Choroid plexus epithelial cell (primary cell): ENCODE measurements around the gene IRF9.
A peak's percentile ranks its signal among the peaks of the same experiment; 100 is the strongest.

ENCODE experiments used
- DNase-seq: peaks from one replicate; pipeline ENCODE4 v3.0.0-alpha.2; 2010; ENCODE audit warnings: low read depth
- H3K4me3 ChIP-seq: 2 replicates; pipeline ENCODE4 v1.5.1; 2011; ENCODE audit warnings: low read depth, mild to moderate bottlenecking, control low read depth, low read length, moderate library complexity
- CTCF ChIP-seq: conservative IDR thresholded peaks from 2 replicates; pipeline ENCODE4 v1.5.1; 2011; ENCODE audit warnings: low read depth, mild to moderate bottlenecking, control low read depth, inconsistent platforms, low read length, moderate library complexity

Gene IRF9

GRCh38 chr14:24184104-24184970, 23.3 kb downstream of the IRF9 start:
- no peak overlapping the region for H3K4me3 ChIP-seq
- DNase-seq, result no peak
- TF ChIP-seq CTCF, result no peak

GRCh38 chr14:24185026-24185425, 24.0 kb downstream of the IRF9 start:
- no peak overlapping the region for H3K4me3 ChIP-seq
- DNase-seq, result no peak
- TF ChIP-seq CTCF, result no peak

GRCh38 chr14:24185741-24186140, 24.7 kb downstream of the IRF9 start:
- TF ChIP-seq CTCF, result no peak
- H3K4me3 ChIP-seq, result no peak overlapping the region
- no peak for DNase-seq

- TF ChIP-seq CTCF, result no peak
- no peak for DNase-seq
- no peak overlapping the region for H3K4me3 ChIP-seq
Observed at GRCh38 chr14:24186831-24187538, 25.9 kb downstream of the IRF9 start.

- DNase-seq, result no peak
- no peak for TF ChIP-seq CTCF
- peak overlapping the region; percentile 81 for H3K4me3 ChIP-seq
Observed at GRCh38 chr14:24187539-24187915, 26.5 kb downstream of the IRF9 start.

- peak within 1 kb of the TSS; percentile 81 for H3K4me3 ChIP-seq
- DNase-seq, result peak; percentile 99
- TF ChIP-seq CTCF, result no peak
Observed at GRCh38 chr14:24188251-24189058, 27.4 kb downstream of the IRF9 start, which contains the start of gene IPO4. IPO4 (minus strand) TSS chr14:24188816; CDS start chr14:24188787, 29 bp downstream.
